Activated CD4-positive, CD25-positive, alpha-beta regulatory T cell treated with anti-CD3 and anti-CD28 coated beads, Interleukin-2, amount 50 U/mL, for 24 hours (primary cell): ENCODE measurements around the gene NTM.

ENCODE experiments used
- ATAC-seq, 2 donors: fragments of 150-1000 bp; cut with Tn5 transposase; one replicate each; pipeline ENCODE4 v1.10.0; 2021; ENCODE audit warnings: mild to moderate bottlenecking in 1 of 2, moderate library complexity in 1 of 2

Gene NTM

DNA sequence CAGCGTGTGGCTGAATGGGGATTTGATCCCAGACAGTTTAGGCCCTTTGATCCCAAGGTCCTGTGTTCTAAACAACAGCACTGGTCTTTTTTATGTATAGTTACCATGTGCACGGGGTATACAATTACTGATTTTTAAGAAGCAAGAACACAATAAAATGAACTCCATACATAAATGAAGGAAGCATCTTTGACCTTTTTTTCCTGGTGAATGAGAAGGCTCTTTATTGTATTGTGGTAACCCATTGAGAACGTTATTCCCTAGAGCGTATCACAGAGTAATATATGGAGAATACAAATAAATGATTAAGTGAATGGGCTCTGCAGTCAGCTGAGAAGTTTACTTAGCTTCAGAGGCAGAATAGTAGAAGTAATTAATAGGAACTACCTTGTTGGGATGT, 563.6 kb downstream of the NTM start:
- no peak for ATAC-seq

DNA sequence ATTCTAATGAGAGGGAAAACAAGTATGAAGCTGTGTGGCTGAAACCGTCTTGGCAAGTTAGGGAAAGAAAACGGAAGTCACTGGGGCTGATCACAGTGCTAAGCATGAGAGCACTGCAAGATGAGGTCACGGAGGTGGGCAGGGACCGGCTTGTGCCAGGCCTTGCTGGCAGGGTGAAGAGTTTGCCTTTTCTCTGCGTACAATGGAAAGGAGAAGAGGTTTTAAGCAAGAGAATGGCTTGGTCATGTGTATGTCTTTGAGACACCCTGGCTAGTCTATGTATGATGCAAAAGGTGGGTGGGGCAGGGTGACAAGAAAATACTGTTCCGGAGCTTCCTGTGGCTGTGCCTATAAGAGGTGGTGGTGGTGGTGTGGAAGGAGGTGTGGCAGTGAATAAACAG, 567.9 kb downstream of the NTM start:
- no peak for ATAC-seq

DNA sequence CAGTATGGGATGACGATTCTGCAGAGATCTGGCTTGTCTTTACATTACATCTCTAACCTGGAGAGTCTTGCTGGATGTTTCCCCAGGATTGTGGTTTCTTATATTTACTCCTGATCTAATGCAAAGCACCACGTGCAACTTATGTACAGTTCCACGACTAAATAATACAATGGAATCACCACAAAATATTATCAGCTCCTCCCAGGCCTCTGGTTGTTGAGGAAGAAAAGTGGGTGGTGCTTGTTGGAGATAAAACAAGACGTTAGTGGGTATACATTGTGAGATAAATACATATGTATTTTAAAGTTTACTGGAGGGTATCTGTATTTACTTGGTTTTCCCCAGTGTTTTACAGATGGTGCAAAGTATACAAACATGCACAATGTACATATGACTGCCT, 569.7 kb downstream of the NTM start:
- ATAC-seq: no peak

DNA sequence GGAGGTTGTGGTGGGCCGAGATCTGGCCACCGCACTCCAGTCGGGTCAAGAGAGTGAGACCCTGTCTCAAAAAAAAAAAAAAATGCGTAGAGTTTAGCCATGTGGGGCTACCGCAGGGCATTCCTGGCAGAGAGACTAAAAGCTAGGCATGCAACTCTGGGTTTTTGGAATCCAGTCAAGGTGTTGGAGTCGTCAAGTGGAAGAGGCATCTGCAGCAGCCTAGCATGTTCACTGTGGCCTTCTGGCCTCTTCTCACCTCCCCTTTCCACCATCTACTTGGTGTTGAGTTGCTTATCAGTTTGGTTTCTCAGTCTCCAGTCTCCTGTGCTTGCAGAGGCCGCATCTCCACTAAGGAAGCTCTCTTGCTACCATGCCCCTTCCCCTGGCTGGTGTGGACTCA, 572.5 kb downstream of the NTM start:
- no peak for ATAC-seq

DNA sequence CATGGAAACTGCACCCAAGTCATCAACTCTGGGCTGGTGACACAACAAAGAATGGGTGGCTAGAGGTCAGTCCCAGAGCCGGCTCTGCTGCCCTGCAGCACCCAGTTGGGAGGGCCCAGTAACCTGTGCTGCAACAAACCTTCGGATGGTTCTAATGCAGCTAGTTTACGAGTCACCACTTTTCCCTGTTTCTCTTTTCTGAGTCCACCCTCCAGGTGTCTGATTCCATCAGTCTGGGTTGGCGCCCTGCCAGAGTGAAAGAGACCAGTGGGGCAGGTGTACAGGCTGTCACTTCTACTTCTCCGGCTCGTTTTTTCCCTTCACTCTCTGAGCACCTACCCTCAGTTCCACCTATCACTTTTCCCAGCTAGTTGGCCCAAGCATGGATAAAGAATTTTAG, 572.9 kb downstream of the NTM start:
- ATAC-seq: no peak

DNA sequence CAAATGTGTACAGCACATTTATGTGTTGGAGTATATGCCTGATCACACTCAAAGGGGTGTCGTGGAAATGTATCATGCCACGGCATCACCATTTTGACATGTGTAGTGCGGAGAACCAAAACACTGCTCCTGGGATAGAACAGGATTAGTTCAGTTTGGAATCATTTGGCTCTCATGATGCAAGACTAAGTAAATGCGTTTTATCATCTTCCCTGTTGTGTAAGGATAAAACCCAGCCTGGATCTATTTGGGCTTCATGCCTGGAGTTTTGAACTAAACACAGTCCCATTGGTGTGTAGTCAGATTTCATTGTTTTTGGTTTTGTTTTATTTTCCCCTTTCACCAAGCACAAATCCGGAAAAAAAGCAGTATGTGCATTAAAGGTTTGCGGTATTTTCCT, 574.3 kb downstream of the NTM start:
- ATAC-seq: no peak

DNA sequence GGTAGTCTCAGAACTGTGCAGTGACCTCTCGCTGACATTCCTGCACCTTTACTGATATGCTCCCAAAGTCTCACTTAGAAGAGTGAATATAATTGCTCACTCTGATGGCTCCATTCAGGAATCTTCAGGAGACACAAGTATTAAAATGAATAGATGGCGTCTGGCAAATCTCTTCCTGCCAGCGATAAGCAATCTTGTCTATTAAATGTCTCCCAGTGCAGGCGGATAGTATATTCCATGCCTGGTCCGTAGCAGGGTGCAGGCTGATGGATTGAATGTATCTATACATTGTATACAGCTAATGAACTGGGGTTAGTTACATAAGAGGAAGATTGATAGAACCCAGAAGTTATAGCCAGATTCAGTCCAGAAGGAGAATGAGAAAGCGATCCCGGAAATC, 575.3 kb downstream of the NTM start:
- ATAC-seq: no peak

DNA sequence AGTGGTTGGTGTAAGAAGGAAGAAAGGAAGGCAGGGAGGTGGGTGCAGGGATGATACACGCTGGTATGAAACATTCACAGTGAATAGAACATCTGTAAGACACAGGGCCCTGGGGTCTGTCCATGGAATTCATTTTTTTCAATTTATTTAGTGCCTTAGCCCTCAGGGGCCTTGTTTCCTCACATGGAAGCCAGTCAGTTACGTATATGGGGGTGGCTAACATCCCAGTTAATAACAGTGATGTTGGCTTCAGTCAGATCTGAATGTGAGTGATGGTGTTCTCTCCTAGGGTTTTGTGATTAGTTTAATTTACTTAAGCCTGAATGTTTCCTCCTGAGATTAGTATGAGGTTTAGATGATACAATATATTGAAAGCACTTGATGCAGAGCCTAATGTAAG, 577.1 kb downstream of the NTM start:
- no peak for ATAC-seq

DNA sequence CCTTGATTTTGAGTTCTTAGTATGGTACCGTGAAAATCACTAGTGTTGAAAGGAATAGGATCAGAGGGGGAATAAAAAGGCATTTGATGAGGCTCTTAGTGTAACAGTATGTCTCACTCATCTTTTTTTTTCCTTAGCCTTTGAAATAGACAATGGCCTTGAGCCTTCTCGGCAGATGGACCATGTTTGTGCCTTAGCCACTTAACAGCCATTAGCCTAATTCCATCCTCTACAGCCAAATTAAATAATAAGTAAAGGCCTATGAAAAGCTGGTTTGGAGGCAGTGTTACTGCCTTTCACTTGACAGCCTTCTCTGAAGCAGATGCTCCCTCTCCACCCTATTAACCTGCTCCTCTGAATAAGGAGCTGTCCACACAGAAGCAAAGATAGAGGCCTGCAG, 580.7 kb downstream of the NTM start:
- ATAC-seq: no peak

DNA sequence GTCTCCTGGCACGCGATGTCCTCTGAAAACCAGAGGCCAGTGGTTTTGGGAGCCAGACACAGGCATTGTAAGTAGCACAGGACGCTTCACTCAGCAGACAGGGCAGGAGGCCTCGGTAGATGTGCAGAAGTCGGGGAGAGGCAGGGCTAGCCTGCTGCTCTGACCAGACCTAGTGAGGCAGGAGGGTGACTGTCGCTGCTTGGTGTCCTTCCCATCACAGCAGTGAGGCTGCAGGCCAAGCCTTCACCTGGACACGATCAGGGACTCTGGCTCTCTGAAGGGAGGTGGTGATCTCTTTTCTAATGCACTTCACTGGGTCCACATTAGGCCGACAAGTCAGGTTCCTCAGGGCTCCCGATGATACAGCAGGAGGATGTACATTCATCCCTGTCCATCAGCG, 583.7 kb downstream of the NTM start:
- ATAC-seq: no peak

DNA sequence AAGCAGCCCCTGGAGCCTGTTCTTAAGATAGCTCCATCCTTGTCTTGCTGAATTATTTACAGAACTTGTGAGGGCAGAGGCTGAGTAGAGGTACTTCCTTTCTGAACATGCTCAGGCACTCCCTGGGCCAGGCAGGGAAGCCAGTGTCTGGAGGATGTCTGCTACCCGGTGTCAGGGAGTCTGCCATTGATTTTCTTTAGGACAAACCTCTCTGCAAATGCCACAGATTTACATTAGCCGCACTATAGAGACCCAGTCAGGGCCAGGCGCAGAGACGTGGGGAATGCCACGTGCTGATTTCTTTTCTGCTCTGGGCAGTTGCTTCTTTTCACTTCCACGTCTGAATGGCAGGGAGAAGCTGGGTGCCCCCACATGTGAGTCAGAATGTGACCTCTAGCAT, 585.5 kb downstream of the NTM start:
- ATAC-seq: no peak

DNA sequence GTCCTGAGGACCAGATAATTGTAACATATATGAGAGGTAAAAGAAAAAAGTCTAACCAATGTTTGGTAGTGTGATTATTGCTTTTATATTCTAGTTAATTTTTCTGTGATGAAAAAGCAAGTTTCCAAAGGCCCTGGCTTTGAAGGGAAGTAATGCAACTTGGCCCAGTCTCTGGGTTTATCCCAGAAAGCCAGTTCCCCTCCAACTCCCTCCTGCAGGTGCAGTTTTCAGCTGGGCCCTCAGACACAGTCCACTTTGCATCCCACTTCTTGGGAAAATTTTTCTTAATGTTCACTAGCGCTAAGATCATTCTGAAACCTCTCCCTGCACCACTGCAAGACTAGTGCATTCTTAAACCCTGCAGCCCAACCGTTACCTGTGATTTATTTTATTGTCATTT, 586.8 kb downstream of the NTM start:
- no peak for ATAC-seq

DNA sequence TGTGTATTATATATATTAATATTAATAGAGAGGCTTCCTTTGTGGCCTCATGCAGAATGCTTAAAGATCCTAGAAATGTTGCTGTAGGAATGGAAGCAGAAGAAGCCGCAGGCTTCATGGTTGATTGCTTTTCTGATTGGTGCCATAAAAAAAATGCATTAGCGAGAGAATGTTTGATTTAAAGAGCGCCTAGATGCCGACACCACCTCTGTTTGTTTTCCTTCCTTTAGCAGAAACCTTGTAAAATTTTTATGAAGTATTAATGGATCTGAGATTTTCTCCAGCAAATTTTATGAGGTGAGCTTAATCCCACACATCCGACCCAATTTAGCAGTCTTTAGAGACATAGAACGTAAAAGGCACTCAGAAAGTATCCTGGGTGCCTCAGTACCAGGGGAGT, 587.5 kb downstream of the NTM start:
- ATAC-seq: no peak

DNA sequence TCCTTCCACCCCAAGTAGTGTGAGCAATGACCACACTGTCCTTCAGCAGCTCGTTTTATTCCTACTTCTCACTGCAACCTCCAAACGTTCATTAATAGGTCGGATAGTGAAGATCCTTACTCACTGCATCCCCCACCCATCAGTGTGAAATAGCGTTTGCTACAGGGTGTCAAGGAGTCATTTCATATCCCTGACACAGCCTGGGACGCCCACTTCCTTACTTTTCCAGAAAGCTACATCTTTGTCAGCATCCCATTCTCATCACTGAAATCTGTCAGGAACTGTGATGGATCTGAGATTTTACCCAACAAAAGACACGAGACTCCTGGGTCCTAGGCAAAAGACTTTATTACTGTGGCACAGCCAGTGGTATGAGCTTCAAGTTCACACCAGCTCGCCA, 592.4 kb downstream of the NTM start:
- ATAC-seq: no peak

DNA sequence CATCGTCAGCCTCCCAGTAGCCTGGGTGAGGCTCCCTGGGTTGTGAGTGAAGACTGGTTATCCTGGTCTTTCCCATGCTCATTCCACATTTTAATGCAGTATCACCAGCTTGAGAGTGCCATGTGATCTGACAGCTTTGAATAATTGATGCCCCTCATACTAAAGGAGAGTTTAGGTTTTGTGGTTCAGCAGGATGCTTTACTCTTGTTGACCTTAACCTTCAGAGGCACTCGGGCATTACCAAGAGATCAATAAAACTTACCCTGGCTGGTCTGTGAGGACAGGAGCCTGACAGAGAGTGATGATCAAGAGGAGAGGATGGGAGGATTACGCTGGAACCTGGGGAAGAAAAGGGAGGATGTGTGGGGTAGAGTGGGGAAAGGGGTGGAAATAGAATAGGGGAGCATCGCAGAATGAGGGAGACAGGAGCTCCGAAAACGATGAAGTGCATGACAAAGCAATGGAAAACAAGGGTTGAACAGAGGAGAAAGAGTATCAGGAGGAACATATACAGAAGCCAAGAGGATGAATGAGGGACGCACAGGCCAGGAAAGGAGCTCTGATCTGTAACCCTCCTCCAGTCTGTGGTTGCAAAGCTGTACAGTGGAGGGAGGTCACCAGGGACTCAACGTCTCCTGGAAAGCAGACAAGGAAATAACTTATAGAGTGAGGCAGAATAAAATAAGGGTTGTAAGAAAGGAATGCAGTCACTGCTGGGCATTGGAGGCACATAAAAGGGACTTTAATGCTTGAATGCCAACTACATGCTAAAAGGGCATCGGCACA, 594.5 kb downstream of the NTM start:
- ATAC-seq: no peak

DNA sequence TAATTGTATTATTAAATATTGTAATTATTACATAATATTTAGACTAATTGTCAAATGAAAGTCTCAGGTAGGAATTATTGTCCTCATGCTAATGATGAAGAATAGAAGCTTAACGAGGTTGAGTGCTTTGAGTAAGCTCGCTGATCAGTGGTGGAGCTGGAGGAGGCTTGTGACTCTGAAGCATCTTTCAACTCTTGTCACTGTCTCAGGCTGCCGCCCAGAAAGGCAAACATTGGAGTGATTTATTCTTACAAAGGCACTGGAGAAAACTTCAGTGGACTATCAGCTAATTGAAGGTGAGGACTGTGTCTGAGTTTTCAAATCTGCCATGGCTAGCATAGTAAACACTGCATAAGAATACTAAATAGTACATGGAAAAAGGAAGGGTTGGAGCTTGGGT, 595.1 kb downstream of the NTM start:
- no peak for ATAC-seq

DNA sequence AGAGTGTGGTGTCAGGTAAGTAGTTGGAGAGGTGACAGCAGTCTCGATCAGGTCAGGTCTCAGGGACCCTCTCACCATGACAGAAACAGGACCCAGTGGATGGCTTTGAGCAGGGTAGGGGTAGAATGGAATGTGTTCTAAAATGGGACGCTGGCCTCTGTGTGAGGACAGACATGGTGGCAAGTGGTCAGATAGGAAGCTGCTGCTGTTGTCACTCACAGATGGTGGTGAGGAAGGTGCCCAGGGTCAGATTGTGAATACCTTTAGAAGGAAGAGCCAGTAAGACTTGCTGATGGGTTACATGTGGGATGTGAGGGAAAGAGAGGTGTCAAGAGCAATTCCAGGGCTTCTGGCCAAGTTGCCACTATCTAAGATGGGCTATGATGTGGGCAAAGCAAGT, 596.3 kb downstream of the NTM start:
- ATAC-seq: no peak

DNA sequence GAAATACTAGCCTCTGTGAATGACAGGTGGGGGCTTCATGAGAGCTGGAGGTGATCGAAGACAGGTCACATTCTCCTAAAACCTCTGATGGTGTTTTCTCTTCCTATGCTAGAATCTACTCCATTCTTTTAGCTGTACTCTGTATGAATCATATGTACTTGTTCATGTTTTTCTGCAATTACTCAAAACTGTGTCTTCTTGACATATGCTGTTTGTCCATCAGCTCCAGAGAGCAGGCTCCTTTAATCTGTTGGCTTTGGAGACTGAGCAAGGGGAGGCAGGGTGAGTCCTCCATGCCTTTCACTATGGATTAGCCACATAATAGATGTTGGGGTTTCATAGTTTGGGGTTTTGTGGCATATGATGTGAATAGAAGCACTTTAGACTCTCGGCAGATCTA, 598.8 kb downstream of the NTM start:
- no peak for ATAC-seq

DNA sequence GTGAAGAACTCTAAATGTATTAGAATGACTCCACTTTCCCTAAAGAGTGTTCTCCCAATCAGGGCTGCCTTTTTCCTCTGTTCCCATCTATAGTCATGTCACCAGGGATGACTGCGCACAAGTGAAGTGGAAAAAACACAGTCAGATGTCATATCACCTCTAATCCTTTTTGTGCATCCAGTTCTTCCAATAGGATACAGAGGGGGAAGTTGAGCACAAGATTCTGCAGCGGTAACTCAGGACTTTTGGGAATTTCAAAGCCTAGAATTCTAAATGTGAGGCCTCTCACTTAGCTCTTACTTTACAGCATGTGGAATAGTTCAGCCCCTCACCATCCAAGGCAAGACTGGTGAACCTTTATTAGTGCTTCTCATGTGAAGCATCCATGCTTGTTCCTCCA, 602.6 kb downstream of the NTM start:
- no peak for ATAC-seq

DNA sequence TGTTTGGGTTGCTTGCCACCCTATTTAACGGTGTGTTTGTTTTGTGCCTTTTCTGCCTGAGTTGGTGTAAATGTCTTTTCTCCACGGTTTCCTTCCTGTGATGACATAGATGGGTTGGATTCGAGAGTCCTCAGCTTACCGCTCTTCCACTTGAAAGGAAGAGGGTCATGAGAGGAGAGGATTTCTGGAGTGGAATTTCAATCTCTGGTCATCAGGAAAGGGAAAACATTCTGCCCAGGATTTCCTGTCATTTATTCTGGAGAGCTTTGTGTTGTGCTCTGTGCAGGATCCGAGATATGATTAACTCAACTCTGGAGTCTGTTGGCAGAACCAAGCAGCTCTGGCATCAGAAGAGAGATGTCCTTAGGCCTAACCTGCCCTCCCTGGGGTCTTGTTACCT, 605.2 kb downstream of the NTM start:
- no peak for ATAC-seq

DNA sequence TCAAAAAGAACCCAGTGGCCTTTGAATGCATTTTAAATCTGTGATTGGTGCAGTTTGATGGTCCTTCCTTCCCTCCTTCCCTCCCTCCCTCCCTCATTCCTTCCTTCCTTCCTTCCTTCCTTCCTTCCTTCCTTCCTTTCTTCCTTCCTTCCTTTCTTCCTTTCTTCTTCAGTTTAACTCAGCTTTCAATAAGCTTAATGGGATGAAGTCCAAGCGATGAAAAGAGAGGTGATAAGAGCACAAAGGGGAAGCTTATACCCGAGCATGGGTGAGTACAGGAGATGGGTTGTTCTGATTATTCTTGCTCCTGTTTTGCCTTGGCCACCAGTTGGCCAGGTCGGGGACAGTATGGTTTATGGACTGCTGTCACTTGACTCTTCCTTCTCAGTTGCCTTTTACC, 605.6 kb downstream of the NTM start:
- ATAC-seq: no peak

DNA sequence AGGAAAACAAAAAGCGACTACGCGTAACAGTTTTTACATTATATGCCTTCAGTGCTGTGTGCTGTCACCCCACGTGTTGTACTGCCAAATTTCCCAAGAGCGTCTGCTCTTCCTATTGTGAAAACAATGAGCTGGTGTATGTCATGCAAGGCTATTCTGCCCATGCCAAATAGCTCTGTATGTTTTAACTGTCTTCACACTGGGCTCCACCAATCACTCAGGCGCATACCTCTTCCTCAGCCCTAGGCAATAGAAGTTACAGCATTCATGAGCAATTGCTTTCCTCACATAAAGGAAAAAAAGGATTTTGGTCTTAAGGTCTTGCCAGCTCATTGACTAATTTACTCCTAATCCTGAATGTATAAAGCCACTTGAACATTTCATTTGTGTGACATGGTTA, 606.8 kb downstream of the NTM start:
- ATAC-seq: no peak

DNA sequence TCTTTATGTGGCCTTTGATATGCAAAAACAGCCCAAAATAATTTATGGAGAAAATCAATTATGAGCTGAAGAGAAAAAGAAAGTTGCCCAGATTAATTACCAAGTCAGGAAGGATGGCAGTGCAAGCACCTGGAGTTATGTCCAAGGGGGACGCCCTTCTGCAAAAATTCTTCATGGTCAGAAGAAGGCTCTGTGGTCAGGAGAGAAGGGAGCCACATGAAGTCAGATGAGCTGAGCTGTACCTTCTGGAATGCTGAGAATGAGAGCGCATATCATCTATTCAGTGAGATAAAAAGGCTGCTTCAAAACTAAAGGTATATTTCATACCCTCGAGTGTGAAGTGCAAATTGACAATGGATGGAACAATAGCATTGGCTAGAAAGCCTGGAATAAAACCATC, 607.4 kb downstream of the NTM start:
- ATAC-seq: no peak

DNA sequence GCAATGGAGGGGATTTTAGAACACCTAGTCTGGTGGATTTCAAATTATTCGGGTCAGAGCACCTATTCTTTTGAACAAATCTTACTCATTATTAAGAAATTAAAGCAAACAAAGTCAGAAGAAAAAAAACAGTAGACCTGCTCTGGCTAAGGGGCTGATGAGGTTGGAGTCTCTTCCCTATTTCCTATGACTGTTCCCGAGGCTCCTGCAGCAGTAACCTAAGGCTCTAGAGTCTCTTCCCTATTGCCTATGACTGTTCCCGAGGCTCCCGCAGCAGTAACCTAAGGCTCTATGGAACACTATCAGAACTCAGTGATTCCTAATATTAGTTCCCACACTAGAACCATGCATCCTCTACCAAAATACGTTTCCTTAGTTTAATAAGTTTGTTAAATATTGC, 607.9 kb downstream of the NTM start:
- no peak for ATAC-seq

DNA sequence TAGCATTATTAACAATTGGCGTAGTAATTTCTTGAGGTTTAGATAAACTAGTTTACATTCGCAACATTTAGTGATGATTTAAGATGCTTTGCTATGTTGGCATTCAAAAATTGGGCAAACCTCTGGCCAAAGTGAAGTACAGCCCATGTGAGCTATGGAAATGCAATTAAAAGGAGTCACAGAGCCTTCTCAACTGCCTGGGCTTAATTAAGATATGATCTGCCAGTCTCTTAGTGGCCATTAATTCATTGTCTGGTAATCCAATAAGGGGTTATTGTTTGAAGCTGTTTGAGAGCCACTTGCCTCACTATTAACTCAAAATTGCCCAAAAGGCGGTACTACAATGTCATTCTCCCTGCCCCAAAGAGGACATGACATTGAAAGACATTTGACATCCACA, 608.9 kb downstream of the NTM start:
- ATAC-seq: no peak

DNA sequence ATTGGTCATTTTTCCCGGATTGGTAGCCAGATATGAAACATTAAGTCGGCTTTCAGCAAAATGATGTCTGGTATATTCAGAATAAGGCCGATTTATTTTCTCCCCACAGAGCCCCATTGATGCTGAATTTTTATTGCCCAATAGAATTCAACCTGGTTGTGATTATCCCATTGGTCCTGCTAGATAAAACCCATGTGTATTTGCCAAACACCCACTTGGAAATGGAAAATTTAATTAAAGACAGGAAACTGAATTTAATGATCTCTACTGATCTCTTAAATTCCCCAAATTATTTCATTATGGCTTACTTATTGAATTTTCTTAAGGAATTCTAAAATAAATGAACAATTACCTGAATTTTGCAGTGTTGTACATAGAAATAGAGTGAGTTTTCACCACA, 609.8 kb downstream of the NTM start:
- no peak for ATAC-seq
